GM12878 (cell line): Measurements from ENCODE around the gene DAD1. TPM values are rescaled to one million over a fixed set of nuclear protein-coding genes. Genes with fewer than 3 reads are reported as not detected.

Experiments used
- ASH2L ChIP-seq: fragments of 300-600, 200-600 bp; sonication (generic); IDR thresholded peaks from 2 replicates; pipeline ENCODE4 v1.6.1; 2017; ENCODE audit warnings: low read depth, mild to moderate bottlenecking, borderline replicate concordance
- BCL11A ChIP-seq: IDR thresholded peaks from 2 replicates; pipeline ENCODE4 v1.6.1; 2011; ENCODE audit warnings: low read depth, low read length
- CBFB ChIP-seq: IDR thresholded peaks from 2 replicates; pipeline ENCODE4 v1.6.1; 2016; ENCODE audit warnings: antibody characterized with exemption, low read depth
- CREB1 ChIP-seq: IDR thresholded peaks from 2 replicates; pipeline ENCODE4 v1.6.1; 2012; ENCODE audit warnings: low read depth, mild to moderate bottlenecking, inconsistent platforms
- EGR1 ChIP-seq, 2 experiments: IDR thresholded peaks; 1 replicate in 1 of 2; 2 replicates in 1 of 2; pipeline ENCODE4 v1.6.1; 2011 to 2012; ENCODE audit warnings: low read depth in 2 of 2, low read length in 2 of 2, borderline replicate concordance in 1 of 2, mild to moderate bottlenecking in 1 of 2, moderate library complexity in 1 of 2
- FOXM1 ChIP-seq: IDR thresholded peaks from 2 replicates; pipeline ENCODE4 v1.6.1; 2012; ENCODE audit warnings: low read depth, mild to moderate bottlenecking, inconsistent platforms, low read length, moderate library complexity
- HDAC2 ChIP-seq: fragments of 200-600 bp; sonication (generic); IDR thresholded peaks from 2 replicates; pipeline ENCODE4 v1.6.1; 2017
- MEF2B ChIP-seq: fragments of 450-650 bp; IDR thresholded peaks from 2 replicates; pipeline ENCODE4 v1.6.1; 2018; ENCODE audit warnings: mild to moderate bottlenecking, moderate library complexity; ENCODE audit not compliant: partially characterized antibody, poor library complexity, severe bottlenecking
- NFYA ChIP-seq: IDR thresholded peaks from 2 replicates; pipeline ENCODE4 v1.6.1; 2011; ENCODE audit warnings: low read depth, mild to moderate bottlenecking, low read length, improper control_type of control experiment, borderline replicate concordance
- NFYB ChIP-seq: IDR thresholded peaks from 2 replicates; pipeline ENCODE4 v1.6.1; 2011; ENCODE audit warnings: low read depth, mild to moderate bottlenecking, low read length, improper control_type of control experiment, moderate library complexity; ENCODE audit not compliant: insufficient read depth
- RUNX3 ChIP-seq: IDR thresholded peaks from 2 replicates; pipeline ENCODE4 v1.6.1; 2012; ENCODE audit warnings: low read length, inconsistent platforms
- SMAD5 ChIP-seq: IDR thresholded peaks from 2 replicates; pipeline ENCODE4 v1.6.1; 2016; ENCODE audit warnings: antibody characterized with exemption, low read depth
- SREBF1 ChIP-seq: IDR thresholded peaks from 2 replicates; pipeline ENCODE4 v1.6.1; 2012; ENCODE audit warnings: mild to moderate bottlenecking, low read length
- WRNIP1 ChIP-seq: IDR thresholded peaks from 2 replicates; pipeline ENCODE4 v1.6.1; 2011; ENCODE audit warnings: low read depth, low read length, improper control_type of control experiment, borderline replicate concordance
- ZNF274 ChIP-seq: IDR thresholded peaks from one replicate; pipeline ENCODE4 v1.8.0; 2011; ENCODE audit not compliant: insufficient read length, insufficient read depth
- polyA plus RNA-seq, 11 experiments: library from polyadenylated mRNA; depleted of rRNA in 4 of 11; unstranded in 6 of 11; stranded (reverse) in 5 of 11; fragments of >200 nt; fragmentation: Nextera tagmentation in 4 of 11; fragmentation: Illumina TruSeq in 1 of 11; extraction: Ambion mirVana in 4 of 11; extraction: Trizol in 1 of 11; gene quantifications; 1 replicate in 1 of 11; 2 replicates in 10 of 11; pipeline versions ENCODE4 v1.2.1 to v1.2.3, GENCODE V29; 2011 to 2016; ENCODE audit warnings: inconsistent platforms in 2 of 11, missing spikeins in 2 of 11, low read depth in 1 of 11
- total RNA-seq, 4 experiments: library from RNA; depleted of rRNA in 3 of 4; stranded (reverse); fragments of >200 nt in 3 of 4; fragmentation: Illumina TruSeq in 1 of 4; extraction: Trizol in 1 of 4; gene quantifications; 2 replicates each; pipeline versions ENCODE4 v1.2.1 to v1.2.3, GENCODE V29; 2013 to 2021
- TF ChIP-seq, protein P1 (sequence below): fragments of 450-650 bp; IDR thresholded peaks from 2 replicates; pipeline ENCODE4 v1.6.1; 2018; ENCODE audit warnings: mild to moderate bottlenecking, low read depth, moderate library complexity; ENCODE audit not compliant: partially characterized antibody
- TF ChIP-seq, protein P2 (sequence below): fragments of 150-350 bp; IDR thresholded peaks from 2 replicates; pipeline ENCODE4 v1.6.1; 2014; ENCODE audit warnings: mild to moderate bottlenecking, low read depth, low read length
- TF ChIP-seq, protein P3 (sequence below): fragments of 450-650 bp; IDR thresholded peaks from 2 replicates; pipeline ENCODE4 v1.6.1; 2017; ENCODE audit warnings: mild to moderate bottlenecking, moderate library complexity

DAD1 gene
- total and polyA plus RNA-seq, 10 of the 15 experiments (the other 5 are each of a cell fraction or from before 2014, with no cell fraction given), result 161 to 920 (median 319) TPM

DNA sequence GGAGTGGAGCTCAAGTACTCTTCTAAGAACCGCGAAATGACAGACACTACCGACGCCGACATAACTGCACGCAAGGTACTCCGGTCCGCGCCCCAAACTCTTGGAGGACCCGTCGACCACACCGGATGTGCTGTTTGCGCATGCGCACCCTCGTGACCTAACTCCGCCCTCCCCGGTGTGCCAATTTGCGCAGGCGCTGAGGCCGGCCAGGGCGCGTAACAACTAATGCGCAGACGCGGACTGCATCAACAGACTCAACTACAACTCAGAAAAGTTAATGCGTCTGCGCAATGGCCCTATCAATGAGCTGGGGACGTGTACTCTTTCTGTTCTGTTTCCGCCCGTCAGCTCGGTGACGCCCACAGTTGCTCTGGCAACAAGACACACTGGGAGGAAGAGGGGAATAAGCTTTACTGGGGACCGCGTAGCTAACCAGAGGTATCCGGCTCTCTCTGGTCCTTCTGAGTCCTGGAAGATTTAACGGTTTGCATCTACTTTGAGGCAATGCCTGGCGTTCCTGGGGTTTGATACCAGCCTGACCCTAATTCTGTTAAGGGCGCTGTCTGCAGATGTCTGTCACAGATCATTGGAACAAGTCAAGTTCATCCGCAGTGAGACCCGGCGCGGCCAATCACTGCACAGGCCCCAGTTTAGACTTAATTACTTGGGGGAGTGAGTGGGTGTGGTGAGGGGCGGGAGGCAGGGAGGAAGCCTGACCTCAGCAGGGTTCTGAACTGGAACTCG is at the start of gene DAD1 (continued):
- TF ChIP-seq, protein P1, sequence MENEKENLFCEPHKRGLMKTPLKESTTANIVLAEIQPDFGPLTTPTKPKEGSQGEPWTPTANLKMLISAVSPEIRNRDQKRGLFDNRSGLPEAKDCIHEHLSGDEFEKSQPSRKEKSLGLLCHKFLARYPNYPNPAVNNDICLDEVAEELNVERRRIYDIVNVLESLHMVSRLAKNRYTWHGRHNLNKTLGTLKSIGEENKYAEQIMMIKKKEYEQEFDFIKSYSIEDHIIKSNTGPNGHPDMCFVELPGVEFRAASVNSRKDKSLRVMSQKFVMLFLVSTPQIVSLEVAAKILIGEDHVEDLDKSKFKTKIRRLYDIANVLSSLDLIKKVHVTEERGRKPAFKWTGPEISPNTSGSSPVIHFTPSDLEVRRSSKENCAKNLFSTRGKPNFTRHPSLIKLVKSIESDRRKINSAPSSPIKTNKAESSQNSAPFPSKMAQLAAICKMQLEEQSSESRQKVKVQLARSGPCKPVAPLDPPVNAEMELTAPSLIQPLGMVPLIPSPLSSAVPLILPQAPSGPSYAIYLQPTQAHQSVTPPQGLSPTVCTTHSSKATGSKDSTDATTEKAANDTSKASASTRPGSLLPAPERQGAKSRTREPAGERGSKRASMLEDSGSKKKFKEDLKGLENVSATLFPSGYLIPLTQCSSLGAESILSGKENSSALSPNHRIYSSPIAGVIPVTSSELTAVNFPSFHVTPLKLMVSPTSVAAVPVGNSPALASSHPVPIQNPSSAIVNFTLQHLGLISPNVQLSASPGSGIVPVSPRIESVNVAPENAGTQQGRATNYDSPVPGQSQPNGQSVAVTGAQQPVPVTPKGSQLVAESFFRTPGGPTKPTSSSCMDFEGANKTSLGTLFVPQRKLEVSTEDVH, result no peak
- TF ChIP-seq, protein P2, sequence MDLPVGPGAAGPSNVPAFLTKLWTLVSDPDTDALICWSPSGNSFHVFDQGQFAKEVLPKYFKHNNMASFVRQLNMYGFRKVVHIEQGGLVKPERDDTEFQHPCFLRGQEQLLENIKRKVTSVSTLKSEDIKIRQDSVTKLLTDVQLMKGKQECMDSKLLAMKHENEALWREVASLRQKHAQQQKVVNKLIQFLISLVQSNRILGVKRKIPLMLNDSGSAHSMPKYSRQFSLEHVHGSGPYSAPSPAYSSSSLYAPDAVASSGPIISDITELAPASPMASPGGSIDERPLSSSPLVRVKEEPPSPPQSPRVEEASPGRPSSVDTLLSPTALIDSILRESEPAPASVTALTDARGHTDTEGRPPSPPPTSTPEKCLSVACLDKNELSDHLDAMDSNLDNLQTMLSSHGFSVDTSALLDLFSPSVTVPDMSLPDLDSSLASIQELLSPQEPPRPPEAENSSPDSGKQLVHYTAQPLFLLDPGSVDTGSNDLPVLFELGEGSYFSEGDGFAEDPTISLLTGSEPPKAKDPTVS, result no peak
- TF ChIP-seq FOXM1 (no peak; the same call in 1 of the 2 replicates), NFYA (no peak), RUNX3 (peak; percentile 74), BCL11A (0 out of 2 replicates have a peak, but pooled peaks have one; percentile 20), HDAC2 (no peak), SREBF1 (no peak), MEF2B (peak; percentile 39), ZNF274 (no peak), NFYB (peak; percentile 50; the same call in 1 of the 2 replicates), SMAD5 (peak; percentile 87; the same call in 1 of the 2 replicates), WRNIP1 (no peak), CBFB (peak; percentile 72; the same call in 1 of the 2 replicates), ASH2L (no peak), CREB1 (peak; percentile 87), EGR1 (IDR thresholded peaks at IDR 0.05; ENCODE audit: borderline replicate concordance in 1 of 2, low read depth in 2 of 2, low read length in 2 of 2) (peak in 1 of 2 experiments; percentile 74; a peak in 2 of 3 replicates)
- TF ChIP-seq, protein P3, sequence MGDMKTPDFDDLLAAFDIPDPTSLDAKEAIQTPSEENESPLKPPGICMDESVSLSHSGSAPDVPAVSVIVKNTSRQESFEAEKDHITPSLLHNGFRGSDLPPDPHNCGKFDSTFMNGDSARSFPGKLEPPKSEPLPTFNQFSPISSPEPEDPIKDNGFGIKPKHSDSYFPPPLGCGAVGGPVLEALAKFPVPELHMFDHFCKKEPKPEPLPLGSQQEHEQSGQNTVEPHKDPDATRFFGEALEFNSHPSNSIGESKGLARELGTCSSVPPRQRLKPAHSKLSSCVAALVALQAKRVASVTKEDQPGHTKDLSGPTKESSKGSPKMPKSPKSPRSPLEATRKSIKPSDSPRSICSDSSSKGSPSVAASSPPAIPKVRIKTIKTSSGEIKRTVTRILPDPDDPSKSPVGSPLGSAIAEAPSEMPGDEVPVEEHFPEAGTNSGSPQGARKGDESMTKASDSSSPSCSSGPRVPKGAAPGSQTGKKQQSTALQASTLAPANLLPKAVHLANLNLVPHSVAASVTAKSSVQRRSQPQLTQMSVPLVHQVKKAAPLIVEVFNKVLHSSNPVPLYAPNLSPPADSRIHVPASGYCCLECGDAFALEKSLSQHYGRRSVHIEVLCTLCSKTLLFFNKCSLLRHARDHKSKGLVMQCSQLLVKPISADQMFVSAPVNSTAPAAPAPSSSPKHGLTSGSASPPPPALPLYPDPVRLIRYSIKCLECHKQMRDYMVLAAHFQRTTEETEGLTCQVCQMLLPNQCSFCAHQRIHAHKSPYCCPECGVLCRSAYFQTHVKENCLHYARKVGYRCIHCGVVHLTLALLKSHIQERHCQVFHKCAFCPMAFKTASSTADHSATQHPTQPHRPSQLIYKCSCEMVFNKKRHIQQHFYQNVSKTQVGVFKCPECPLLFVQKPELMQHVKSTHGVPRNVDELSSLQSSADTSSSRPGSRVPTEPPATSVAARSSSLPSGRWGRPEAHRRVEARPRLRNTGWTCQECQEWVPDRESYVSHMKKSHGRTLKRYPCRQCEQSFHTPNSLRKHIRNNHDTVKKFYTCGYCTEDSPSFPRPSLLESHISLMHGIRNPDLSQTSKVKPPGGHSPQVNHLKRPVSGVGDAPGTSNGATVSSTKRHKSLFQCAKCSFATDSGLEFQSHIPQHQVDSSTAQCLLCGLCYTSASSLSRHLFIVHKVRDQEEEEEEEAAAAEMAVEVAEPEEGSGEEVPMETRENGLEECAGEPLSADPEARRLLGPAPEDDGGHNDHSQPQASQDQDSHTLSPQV, result no peak
